ENCODE data around the gene C9orf50. TPM values are rescaled to one million over a fixed set of nuclear protein-coding genes. Genes with fewer than 3 reads are reported as not detected.

Gene C9orf50
- total and polyA plus RNA-seq, 2 experiments from 2014 or later = not detected

GRCh38 chr9:129574911-129575585, 45.9 kb downstream of the C9orf50 start:
- Histone ChIP-seq H3K9me2 (ENCODE audit: insufficient read depth) (no peaks in the 10 kb centered on the region), H3K4me1 (ENCODE audit: insufficient read depth) (peaks cover 10% of the 10 kb centered on the region), H3F3A (replicated peaks; ENCODE audit: low read depth) (no peaks in the 10 kb centered on the region), H4K20me1 (replicated peaks; ENCODE audit: insufficient read depth) (no peaks in the 10 kb centered on the region), H3K27me3 (ENCODE audit: insufficient read depth) (no peaks in the 10 kb centered on the region; the same call in 1 of the 2 replicates), H3K4me2 (no peak overlapping the region), H3K36me3 (ENCODE audit: insufficient read depth) (no peaks in the 10 kb centered on the region), H3K27ac (ENCODE audit: low read depth) (no peak overlapping the region), H3K4me3 (no peak overlapping the region), H3K79me2 (replicated peaks; ENCODE audit: insufficient read depth) (no peaks in the 10 kb centered on the region), H2AFZ (no peak overlapping the region)
- Mint-ChIP-seq H3K4me1 (peaks cover 11% of the 10 kb centered on the region), H3K9me3 (peaks cover 8% of the 10 kb centered on the region; the same call in 2 of the 3 replicates), H3K27me3 (ENCODE audit: insufficient read depth, low read depth, poor library complexity) (peaks cover 11% of the 10 kb centered on the region), H3K4me3 (no peak overlapping the region), H3K36me3 (ENCODE audit: low read depth) (peaks cover 3% of the 10 kb centered on the region; the same call in 1 of the 3 replicates), H3K27ac (no peak overlapping the region)
- TF ChIP-seq CTCF (conservative IDR thresholded peaks at IDR 0.05; ENCODE audit: low read depth in 2 of 2) = no peak
- no peak for TF ChIP-seq ZNF331 (CRISPR knock-in tag; IDR thresholded peaks at IDR 0.05; ENCODE audit: low read depth)
- no peak for TF ChIP-seq ZNF114 (CRISPR knock-in tag; IDR thresholded peaks at IDR 0.05)
- no peak for TF ChIP-seq ZNF462 (CRISPR knock-in tag; IDR thresholded peaks at IDR 0.05)
- no peak for TF ChIP-seq REST (IDR thresholded peaks at IDR 0.05; ENCODE audit: unreplicated experiment)
- TF ChIP-seq EZH2phosphoT487 (IDR thresholded peaks at IDR 0.05; ENCODE audit: unreplicated experiment) = no peak
- TF ChIP-seq ETS1 (IDR thresholded peaks at IDR 0.05) = no peak
- no peak for TF ChIP-seq NANOG (IDR thresholded peaks at IDR 0.05; ENCODE audit: borderline replicate concordance)
- TF ChIP-seq POLR2AphosphoS5 (IDR thresholded peaks at IDR 0.05; ENCODE audit: low read depth) = no peak
- TF ChIP-seq STAT1 (IDR thresholded peaks at IDR 0.05; ENCODE audit: unreplicated experiment) = no peak
- no peak for TF ChIP-seq EZH2 (IDR thresholded peaks at IDR 0.05; ENCODE audit: low read depth, unreplicated experiment)
- no peak for TF ChIP-seq CREB1 (CRISPR knock-in tag; IDR thresholded peaks at IDR 0.05; ENCODE audit: low read depth)
- ATAC-seq (no peak), DNase-seq (ENCODE audit: low spot score) (no peak)

All from GM23338 (cell line).